Lower leg skin (tissue), 3 donors: ENCODE measurements around the gene TYMS.

ENCODE experiments used
- CTCF ChIP-seq, 3 donors: fragments of 450-650 bp; IDR thresholded peaks; one replicate each; pipeline ENCODE4 v1.5.1; 2016; ENCODE audit warnings: antibody characterized with exemption in 3 of 3, mild to moderate bottlenecking in 3 of 3, moderate library complexity in 2 of 3
- POLR2A ChIP-seq, 2 donors: fragments of 450-650 bp; IDR thresholded peaks; one replicate each; pipeline ENCODE4 v1.6.1; 2016 to 2017; ENCODE audit warnings: antibody characterized with exemption in 2 of 2, mild to moderate bottlenecking in 1 of 2, moderate library complexity in 1 of 2

DNA sequence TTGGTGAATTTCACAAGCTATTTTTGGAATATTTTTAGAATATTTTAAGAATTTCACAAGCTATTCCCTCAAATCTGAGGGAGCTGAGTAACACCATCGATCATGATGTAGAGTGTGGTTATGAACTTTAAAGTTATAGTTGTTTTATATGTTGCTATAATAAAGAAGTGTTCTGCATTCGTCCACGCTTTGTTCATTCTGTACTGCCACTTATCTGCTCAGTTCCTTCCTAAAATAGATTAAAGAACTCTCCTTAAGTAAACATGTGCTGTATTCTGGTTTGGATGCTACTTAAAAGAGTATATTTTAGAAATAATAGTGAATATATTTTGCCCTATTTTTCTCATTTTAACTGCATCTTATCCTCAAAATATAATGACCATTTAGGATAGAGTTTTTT is 15.9 kb downstream of the TYMS start:
- no peak for TF ChIP-seq CTCF (IDR thresholded peaks at IDR 0.05)
- TF ChIP-seq POLR2A (IDR thresholded peaks at IDR 0.05) = no peak
